Glomerular visceral epithelial cell (primary cell): ENCODE measurements around the gene SELENOF.
"Not testable (repeated sequence)": the region's sequence is repeated elsewhere in the genome, so short reads cannot be mapped to it uniquely, and the experiment has no call there.

Source experiments
- DNase-seq: peaks from one replicate; pipeline ENCODE4 v3.0.0-alpha.2; 2016; ENCODE audit errors: extremely low spot score

SELENOF gene

DNA sequence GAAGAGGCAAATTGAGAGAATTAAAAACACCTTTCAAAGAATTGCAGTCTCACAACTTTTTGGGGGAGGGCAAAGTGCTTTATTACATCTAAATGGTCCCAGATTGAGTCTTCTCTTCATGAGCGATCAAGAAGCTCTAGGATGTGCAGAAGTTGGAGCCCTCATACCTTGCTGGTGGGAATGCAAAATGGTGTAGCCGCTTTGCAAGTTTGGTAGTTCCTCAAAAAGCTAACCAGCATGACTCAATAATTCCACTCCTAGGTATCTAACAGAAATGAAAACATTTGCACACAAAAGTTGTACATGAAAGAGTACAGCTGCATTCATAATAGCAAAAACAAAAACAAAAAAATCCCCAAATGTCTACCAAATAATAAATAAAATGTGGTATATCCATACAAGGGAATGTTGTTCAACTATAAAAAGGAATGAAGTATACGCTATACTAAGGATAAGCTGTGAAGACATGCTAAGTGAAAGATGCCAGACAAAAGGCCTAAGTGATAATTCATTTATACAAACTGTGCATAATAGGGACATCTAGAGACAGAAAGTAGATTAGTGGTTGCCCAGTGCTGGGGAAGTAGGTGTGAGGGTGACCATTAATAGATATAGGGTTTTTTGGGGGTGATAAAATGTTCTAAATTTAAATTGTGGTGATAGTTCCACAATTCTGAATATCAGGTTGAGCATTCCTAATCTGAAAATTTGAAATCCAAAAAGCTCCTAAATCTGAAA, 55.2 kb downstream of the SELENOF start:
- no peak for DNase-seq

GRCh38 chr1:86856196-86856595, 57.7 kb downstream of the SELENOF start:
- DNase-seq = no peak

GRCh38 chr1:86854352-86854751, 59.6 kb downstream of the SELENOF start:
- DNase-seq = no peak

DNA sequence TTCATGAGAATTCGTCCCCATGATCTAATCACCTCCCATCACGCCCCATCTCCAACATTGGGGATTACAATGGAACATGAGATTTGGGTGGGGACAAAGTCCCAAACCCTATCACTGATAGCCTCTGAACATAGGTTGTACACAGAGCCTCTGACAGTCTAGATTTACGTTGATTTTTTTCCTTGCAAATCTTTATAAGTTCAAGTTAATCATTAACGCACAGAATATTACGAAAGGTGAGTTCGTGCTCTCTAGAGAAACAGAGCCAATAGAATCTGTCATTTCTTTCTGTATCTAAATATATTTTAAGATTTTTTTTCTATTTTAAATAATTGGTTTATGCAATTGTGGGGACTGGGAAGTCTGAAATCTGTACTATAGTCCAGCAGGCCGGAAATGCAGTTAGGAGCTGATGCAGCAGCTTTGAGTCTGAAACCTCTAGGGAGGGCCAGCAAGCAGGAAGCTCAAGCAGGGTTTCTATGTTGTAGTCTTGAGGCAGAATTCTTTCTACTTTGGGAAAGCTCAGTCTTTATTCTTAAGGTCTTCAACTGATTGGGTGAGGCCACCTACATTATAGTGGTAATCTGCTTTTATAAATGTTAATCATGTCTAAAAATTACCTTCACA, 61.0 kb downstream of the SELENOF start:
- no peak for DNase-seq

- DNase-seq = no peak
Measured at GRCh38 chr1:86852289-86852688, 61.6 kb downstream of the SELENOF start.

- no peak for DNase-seq
Measured at GRCh38 chr1:86849756-86850155, 64.2 kb downstream of the SELENOF start.

- DNase-seq = no peak
Measured at GRCh38 chr1:86848654-86849053, 65.3 kb downstream of the SELENOF start.

DNA sequence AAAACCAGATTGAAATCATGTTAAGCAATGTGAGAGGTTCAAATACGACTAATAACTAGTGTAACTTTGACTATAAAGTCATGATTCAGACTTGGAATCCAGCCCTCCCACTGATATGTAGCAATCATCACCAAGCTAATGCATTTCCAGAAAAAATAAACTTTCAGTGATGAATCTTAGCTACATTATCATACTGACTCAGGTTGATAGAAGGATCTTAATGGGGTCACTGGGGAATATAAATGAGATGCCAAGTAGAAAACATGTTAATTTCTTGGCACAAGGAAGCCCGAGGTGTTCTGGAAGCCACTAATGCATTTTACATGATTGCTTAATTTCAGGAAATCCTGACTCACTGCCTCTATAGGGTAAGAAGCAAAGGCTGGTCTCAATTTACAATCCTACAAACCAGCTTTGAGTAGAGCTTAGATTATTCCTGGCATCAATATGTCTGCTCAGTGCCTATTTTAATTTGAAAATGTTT, 67.7 kb downstream of the SELENOF start:
- DNase-seq = peak; percentile 21

- no peak for DNase-seq
Measured at GRCh38 chr1:86845514-86845913, 68.4 kb downstream of the SELENOF start.

DNA sequence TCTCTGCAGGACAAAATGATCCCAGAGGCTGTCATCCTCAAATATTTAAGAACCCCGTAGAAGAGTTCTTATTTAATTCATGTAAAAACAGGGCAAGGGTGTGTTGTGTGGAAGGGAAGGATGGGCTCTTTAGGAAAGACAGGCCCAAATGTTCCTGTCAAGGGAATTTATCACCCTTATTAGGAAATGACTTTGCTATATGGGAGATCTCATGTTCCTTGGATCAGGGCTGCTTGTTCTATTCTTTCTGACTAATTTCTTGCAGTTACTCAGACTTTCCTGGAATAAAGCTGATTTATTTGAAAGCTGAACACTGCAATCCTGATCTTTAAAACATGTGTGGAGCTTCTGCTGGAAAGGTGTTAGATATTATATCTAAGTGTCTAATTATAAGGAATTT, 72.8 kb downstream of the SELENOF start:
- no peak for DNase-seq

GRCh38 chr1:86833461-86834215, 80.3 kb downstream of the SELENOF start:
- peak; percentile 83 for DNase-seq

DNA sequence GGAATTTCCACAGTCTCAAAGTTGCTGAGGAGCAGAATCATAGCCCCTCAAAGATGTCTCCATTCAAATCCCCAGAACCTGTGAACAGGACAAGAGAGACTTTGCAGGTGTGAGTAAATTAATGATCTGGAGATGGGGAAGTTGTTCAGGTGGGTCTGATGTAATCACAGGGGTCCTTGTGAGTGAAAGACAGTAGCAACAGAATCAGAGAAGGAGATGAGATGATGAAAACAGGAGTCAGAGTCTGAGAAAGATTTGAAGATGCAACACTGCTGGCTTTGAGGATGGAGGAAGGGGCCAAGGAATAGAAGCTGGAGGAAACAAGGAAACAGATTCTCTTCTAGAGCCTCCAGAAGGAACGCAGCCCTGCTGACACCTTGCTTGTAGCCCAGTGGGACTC, 81.5 kb downstream of the SELENOF start:
- no peak for DNase-seq

- no peak for DNase-seq
Measured at GRCh38 chr1:86829321-86829720, 84.6 kb downstream of the SELENOF start.

- DNase-seq = no peak
Measured at GRCh38 chr1:86828024-86828423, 85.9 kb downstream of the SELENOF start.

- no peak for DNase-seq
Measured at GRCh38 chr1:86826856-86827255, 87.1 kb downstream of the SELENOF start.

- DNase-seq = peak; percentile 5
Measured at GRCh38 chr1:86825319-86825718, 88.6 kb downstream of the SELENOF start.

GRCh38 chr1:86823821-86824500, 90.0 kb downstream of the SELENOF start:
- DNase-seq = no peak

GRCh38 chr1:86823386-86823785, 90.5 kb downstream of the SELENOF start:
- DNase-seq = no peak

GRCh38 chr1:86822459-86822858, 91.5 kb downstream of the SELENOF start:
- DNase-seq = no peak

DNA sequence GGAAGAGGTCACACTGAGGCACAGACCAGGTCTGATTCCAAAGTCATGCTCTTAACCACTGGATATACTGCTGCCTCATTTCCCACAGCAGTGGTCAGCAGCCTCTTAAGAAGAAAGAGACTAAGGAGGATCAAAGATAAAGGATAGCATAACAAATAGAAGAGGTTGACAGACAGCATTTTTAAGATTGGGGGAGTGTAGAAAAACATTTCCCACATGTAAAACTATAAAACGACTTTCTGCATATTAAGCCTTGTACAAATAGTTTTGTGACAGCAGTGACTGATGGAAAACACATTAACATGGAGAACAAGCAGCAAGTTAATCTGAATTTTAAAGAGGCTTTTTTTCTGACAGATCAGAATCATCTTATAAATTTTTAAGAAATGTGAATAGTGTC, 92.0 kb downstream of the SELENOF start:
- DNase-seq = no peak

DNA sequence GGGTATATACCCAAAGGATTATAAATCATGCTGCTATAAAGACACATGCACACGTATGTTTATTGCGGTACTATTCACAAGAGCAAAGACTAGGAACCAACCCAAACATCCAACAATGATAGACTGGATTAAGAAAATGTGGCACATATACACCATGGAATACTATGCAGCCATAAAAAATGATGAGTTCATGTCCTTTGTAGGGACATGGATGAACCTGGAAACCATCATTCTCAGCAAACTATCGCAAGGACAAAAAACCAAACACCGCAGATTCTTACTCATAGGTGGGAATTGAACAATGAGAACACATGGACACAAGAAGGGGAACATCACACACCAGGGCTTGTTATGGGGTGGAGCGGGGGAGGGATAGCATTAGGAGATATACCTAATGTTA, 94.0 kb downstream of the SELENOF start:
- DNase-seq = not testable (repeated sequence)

DNA sequence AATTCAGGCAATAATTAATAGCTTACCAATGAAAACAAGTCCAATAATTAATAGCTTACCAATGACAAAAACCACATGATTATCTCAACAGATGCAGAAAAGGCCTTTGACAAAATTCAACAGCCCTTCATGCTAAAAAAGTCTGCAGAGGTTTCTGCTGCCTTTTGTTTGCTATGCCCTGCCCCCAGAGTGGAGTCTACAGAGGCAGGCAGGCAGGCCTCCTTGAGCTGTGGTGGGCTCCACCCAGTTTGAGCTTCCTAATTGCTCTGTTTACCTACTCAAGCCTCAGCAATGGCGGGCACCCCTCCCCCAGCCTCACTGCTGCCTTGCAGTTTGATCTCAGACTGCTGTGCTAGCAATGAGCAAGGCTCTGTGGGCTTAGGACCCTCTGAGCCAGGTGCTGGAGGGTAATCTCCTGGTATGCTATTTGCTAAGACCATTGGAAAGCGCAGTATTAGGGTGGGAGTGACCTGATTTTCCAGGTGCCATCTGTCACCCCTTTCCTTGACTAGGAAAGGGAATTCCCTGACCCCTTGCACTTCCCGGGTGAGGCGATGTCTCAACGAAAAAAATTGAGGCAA, 96.6 kb downstream of the SELENOF start:
- not testable (repeated sequence) for DNase-seq
